Measurements from ENCODE around the gene HOXC6. TPM values are rescaled to one million over a fixed set of nuclear protein-coding genes. Genes with fewer than 3 reads are reported as not detected.

HOXC6 gene
- total RNA-seq, 1 experiment from 2014 or later = not detected

- TF ChIP-seq PRDM15 (CRISPR knock-in tag; IDR thresholded peaks at IDR 0.05) = 0 out of 2 replicates have a peak, but pooled peaks have one; percentile 33
- no peak for TF ChIP-seq FOXK1 (CRISPR knock-in tag; IDR thresholded peaks at IDR 0.05)
- Mint-ChIP-seq H3K36me3 (no peaks in the 10 kb centered on the region), H3K27me3 (ENCODE audit: low read depth) (peaks cover 99% of the 10 kb centered on the region), H3K27ac (no peak overlapping the region), H3K9me3 (no peaks in the 10 kb centered on the region), H3K4me1 (peaks cover 38% of the 10 kb centered on the region), H3K4me3 (no peak overlapping the region)
- ChIA-PET CTCF (interaction anchor here (0.5 to 8.1 kb wide), 15 partner anchors 10 to 390 kb away, joined by 3 to 149 read pairs (median 5); partner anchors contain the start of genes HOXC10 and HOXC8), POLR2A (interaction anchor here (0.6 kb wide), 1 partner anchor 175 kb away, joined by 5 read pairs; no protein-coding TSS in a partner anchor)
- no peak for DNase-seq (ENCODE audit: low spot score)
- peak; percentile 29 for ATAC-seq
Observed at GRCh38 chr12:54030889-54031471, 2.7 kb downstream of the HOXC6 start.

DNA sequence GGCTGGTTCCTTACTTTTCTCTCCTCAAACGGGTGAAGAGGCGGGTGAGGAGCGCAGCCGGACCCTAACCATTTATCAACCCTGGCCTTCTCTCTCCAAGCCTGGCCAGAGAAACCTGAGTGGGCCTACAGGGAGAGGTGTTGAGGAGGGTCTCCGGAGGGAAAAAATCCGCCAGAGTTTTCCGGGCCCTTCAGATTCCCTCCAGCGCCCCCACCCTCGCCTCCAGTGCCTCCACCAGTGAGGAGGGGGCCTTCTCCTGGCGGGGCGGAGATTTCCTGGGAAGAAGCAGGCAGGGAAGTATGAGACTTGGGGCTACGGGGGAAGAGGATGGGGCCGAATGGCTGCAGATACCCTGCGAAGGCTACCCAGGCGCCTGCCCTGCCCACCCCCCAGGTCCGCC, 3.2 kb downstream of the HOXC6 start:
- CTCF ChIA-PET = interaction anchor here (0.5 to 8.1 kb wide), 19 partner anchors 8 to 389 kb away, joined by 3 to 149 read pairs (median 5); partner anchors contain the start of genes HOXC10 and HOXC8
- Mint-ChIP-seq H3K36me3 (no peaks in the 10 kb centered on the region), H3K9me3 (no peaks in the 10 kb centered on the region), H3K4me1 (peaks cover 36% of the 10 kb centered on the region), H3K4me3 (no peak overlapping the region), H3K27me3 (ENCODE audit: low read depth) (peaks cover 99% of the 10 kb centered on the region), H3K27ac (no peak overlapping the region)
- POLR2A ChIA-PET = interaction anchor here (0.6 kb wide), 1 partner anchor 175 kb away, joined by 5 read pairs; no protein-coding TSS in a partner anchor
- no peak for ATAC-seq
- DNase-seq (ENCODE audit: low spot score) = no peak
- TF ChIP-seq RELA (CRISPR knock-in tag; IDR thresholded peaks at IDR 0.05; ENCODE audit: borderline replicate concordance) (no peak), NR1H2 (CRISPR knock-in tag; IDR thresholded peaks at IDR 0.05) (no peak), ZNF281 (CRISPR knock-in tag; IDR thresholded peaks at IDR 0.05) (no peak), GRHL2 (CRISPR knock-in tag; IDR thresholded peaks at IDR 0.05; ENCODE audit: insufficient replicate concordance, severe bottlenecking) (no peak), TCF7 (CRISPR knock-in tag; IDR thresholded peaks at IDR 0.05; ENCODE audit: low read depth) (no peak), TEAD1 (CRISPR knock-in tag; IDR thresholded peaks at IDR 0.05) (no peak), CREM (CRISPR knock-in tag; IDR thresholded peaks at IDR 0.05) (no peak), KAT7 (CRISPR knock-in tag; IDR thresholded peaks at IDR 0.05; ENCODE audit: borderline replicate concordance) (no peak), E2F4 (CRISPR knock-in tag; IDR thresholded peaks at IDR 0.05; ENCODE audit: borderline replicate concordance, low read depth) (no peak), ESRRA (CRISPR knock-in tag; IDR thresholded peaks at IDR 0.05; ENCODE audit: borderline replicate concordance) (no peak)

DNA sequence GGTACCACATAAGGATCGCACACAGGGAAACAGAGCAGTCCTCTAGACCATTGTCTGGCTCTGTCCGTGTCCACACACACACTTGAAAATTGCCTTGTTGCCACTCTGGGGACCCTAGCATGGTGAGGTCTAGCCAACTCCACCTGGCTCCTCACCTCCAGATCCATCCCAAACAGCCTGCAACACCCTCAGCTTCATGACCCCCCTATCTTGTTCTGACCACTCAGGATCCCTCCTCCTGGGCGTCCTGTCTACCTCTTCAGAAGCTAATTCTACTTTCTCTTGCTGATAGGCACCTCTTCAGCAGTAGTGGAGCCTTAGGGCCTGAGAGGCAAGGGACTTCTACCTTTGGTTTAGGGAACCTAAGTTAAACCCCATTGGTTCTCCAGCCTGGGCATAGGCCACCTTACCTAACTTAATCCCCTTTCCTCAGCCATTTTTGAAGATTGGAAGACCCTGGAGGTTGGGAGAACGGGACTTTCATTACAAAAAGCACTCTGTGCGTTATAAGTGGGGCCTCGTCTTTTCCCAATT, 3.9 kb downstream of the HOXC6 start:
- no peak for DNase-seq (ENCODE audit: low spot score)
- peaks cover 36% of the 10 kb centered on the region for H3K4me1 Mint-ChIP-seq
- ChIA-PET POLR2A (interaction anchor here (0.7 to 0.9 kb wide), 5 partner anchors 14 to 304 kb away, joined by 3 to 7 read pairs (median 4); no protein-coding TSS in a partner anchor), CTCF (interaction anchor here (0.5 to 8.1 kb wide), 59 partner anchors 8 to 347 kb away, joined by 3 to 149 read pairs (median 6); partner anchors contain the start of genes HOXC10, HOXC13, HOXC4 and HOXC8)
- H3K27me3 Mint-ChIP-seq (ENCODE audit: low read depth) = peaks cover 99% of the 10 kb centered on the region
- ATAC-seq = no peak
- no peak overlapping the region for H3K4me3 Mint-ChIP-seq
- H3K36me3 Mint-ChIP-seq = no peaks in the 10 kb centered on the region
- H3K9me3 Mint-ChIP-seq = no peaks in the 10 kb centered on the region
- H3K27ac Mint-ChIP-seq = no peak overlapping the region
- TF ChIP-seq, protein P1, sequence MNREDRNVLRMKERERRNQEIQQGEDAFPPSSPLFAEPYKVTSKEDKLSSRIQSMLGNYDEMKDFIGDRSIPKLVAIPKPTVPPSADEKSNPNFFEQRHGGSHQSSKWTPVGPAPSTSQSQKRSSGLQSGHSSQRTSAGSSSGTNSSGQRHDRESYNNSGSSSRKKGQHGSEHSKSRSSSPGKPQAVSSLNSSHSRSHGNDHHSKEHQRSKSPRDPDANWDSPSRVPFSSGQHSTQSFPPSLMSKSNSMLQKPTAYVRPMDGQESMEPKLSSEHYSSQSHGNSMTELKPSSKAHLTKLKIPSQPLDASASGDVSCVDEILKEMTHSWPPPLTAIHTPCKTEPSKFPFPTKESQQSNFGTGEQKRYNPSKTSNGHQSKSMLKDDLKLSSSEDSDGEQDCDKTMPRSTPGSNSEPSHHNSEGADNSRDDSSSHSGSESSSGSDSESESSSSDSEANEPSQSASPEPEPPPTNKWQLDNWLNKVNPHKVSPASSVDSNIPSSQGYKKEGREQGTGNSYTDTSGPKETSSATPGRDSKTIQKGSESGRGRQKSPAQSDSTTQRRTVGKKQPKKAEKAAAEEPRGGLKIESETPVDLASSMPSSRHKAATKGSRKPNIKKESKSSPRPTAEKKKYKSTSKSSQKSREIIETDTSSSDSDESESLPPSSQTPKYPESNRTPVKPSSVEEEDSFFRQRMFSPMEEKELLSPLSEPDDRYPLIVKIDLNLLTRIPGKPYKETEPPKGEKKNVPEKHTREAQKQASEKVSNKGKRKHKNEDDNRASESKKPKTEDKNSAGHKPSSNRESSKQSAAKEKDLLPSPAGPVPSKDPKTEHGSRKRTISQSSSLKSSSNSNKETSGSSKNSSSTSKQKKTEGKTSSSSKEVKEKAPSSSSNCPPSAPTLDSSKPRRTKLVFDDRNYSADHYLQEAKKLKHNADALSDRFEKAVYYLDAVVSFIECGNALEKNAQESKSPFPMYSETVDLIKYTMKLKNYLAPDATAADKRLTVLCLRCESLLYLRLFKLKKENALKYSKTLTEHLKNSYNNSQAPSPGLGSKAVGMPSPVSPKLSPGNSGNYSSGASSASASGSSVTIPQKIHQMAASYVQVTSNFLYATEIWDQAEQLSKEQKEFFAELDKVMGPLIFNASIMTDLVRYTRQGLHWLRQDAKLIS (CRISPR knock-in tag; IDR thresholded peaks at IDR 0.05; ENCODE audit: borderline replicate concordance) = no peak
- no peak for TF ChIP-seq NFYB (CRISPR knock-in tag; conservative IDR thresholded peaks at IDR 0.05; ENCODE audit: low read depth)
- TF ChIP-seq GRHL2 (CRISPR knock-in tag; IDR thresholded peaks at IDR 0.05; ENCODE audit: insufficient replicate concordance, severe bottlenecking) = no peak
- no peak for TF ChIP-seq CREM (CRISPR knock-in tag; IDR thresholded peaks at IDR 0.05)

Measured in WTC11 (cell line).